Astrocyte of the spinal cord (primary cell): ENCODE data around the gene GABRP.
"Not testable (repeated sequence)": the region's sequence is repeated elsewhere in the genome, so short reads cannot be mapped to it uniquely, and the experiment has no call there.

Source experiments
- DNase-seq: peaks from one replicate; pipeline ENCODE4 v3.0.0; 2011; ENCODE audit warnings: low read depth, low spot score
- H3K4me3 ChIP-seq: 2 replicates; pipeline ENCODE4 v1.5.1; 2011; ENCODE audit warnings: low read depth, mild to moderate bottlenecking, low read length, moderate library complexity
- in situ Hi-C: cut with HindIII; loops from 2 replicates; pipeline ENCODE4 v1.10.0; 2017; ENCODE audit warnings: low sequenced_read_pairs
- TF ChIP-seq, protein P1 (sequence below): IDR thresholded peaks from 2 replicates; pipeline ENCODE4 v1.5.1; 2012; ENCODE audit warnings: low read depth, mild to moderate bottlenecking, low read length, inconsistent platforms

GABRP gene

DNA sequence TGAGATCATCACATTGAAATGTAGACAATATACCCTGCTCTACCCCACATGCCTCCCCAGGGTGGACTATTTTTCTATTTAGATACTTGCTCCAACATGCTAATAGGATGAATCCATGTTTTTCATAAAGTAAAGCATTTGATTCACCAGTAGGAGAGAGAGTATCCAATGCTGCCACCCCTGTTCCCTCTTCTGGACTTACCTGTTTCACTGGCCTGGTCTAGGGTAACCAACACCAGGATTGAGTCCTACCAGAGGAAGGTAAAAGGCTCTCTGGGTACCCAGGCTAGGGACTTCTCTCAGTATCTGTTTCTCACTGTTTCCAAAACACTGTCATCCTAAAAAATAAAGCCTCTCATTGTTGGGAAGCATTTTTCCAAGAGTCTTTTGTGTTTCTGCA is 30.2 kb upstream of the GABRP start:
- H3K4me3 ChIP-seq = no peak overlapping the region
- DNase-seq = no peak
- in situ Hi-C loops = no loop called here
- TF ChIP-seq, protein P1, sequence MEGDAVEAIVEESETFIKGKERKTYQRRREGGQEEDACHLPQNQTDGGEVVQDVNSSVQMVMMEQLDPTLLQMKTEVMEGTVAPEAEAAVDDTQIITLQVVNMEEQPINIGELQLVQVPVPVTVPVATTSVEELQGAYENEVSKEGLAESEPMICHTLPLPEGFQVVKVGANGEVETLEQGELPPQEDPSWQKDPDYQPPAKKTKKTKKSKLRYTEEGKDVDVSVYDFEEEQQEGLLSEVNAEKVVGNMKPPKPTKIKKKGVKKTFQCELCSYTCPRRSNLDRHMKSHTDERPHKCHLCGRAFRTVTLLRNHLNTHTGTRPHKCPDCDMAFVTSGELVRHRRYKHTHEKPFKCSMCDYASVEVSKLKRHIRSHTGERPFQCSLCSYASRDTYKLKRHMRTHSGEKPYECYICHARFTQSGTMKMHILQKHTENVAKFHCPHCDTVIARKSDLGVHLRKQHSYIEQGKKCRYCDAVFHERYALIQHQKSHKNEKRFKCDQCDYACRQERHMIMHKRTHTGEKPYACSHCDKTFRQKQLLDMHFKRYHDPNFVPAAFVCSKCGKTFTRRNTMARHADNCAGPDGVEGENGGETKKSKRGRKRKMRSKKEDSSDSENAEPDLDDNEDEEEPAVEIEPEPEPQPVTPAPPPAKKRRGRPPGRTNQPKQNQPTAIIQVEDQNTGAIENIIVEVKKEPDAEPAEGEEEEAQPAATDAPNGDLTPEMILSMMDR = no peak

DNA sequence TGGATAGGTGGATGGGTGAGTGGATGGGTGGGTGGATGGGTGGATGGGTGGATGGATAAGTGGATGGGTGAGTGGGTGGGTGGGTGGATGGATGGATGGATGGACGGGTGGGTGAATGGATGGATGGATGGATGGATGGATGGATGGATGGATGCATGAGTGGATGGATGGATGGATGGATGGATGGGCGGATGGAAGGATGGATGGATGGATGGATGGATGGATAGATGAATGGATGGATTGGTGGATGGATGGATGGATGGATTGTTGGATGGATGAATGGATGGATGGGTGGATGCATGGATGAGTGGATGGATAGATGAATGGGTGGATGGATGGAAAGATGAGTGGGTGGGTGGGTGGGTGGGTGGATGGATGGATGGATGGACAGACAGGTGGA is 29.0 kb upstream of the GABRP start:
- H3K4me3 ChIP-seq, in situ Hi-C loops, DNase-seq: not testable (repeated sequence)

DNA sequence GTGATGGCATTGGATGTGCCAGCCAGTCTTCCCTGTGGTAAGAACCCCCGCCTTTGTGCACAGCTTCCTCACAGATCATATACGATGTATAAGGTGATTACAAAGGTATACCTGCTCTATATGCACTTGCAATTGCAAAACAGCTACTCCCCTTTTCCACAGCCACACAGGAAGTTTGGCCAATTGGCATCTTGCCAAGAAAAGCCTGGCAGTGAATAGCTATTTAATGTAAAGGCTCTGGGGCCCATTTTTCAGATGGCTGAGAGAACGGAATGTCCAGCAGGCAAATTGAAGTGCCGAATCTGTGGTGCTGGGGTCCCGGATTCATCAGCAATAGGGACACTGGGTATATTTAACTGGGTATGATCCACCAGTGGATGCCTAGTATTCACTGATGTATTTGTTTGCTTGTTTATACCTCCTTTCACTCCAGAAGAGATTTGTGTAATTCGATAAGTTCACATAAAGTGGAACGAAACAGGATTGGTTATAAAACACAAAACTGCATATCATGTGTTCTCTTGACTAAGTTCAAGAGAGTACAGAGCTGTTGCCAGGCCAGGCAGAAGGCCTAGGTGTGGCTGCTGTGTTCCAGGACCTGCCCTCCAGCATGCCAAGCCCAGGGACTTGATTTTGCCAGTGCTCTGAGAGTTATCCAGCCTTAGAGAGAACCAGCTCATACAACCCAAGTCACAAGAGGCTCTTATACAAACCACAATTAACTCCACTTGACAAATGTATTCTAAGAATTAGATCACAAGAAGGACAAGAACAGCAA is 27.7 kb upstream of the GABRP start:
- TF ChIP-seq, protein P1 = no peak
- in situ Hi-C loops = no loop called here
- H3K4me3 ChIP-seq = no peak overlapping the region
- no peak for DNase-seq

GRCh38 chr5:170756691-170757090 is 26.8 kb upstream of the GABRP start:
- DNase-seq = no peak
- no peak overlapping the region for H3K4me3 ChIP-seq
- in situ Hi-C loops = no loop called here
- TF ChIP-seq, protein P1 = no peak

GRCh38 chr5:170757182-170757601 is 26.3 kb upstream of the GABRP start:
- in situ Hi-C loops = no loop called here
- TF ChIP-seq, protein P1 = no peak
- DNase-seq = peak; percentile 21

GRCh38 chr5:170757669-170758068 is 25.9 kb upstream of the GABRP start:
- TF ChIP-seq, protein P1 = no peak
- DNase-seq = no peak
- in situ Hi-C loops = no loop called here
- no peak overlapping the region for H3K4me3 ChIP-seq

More at GRCh38 chr5:170757182-170757601, 26.3 kb upstream of the GABRP start:
- H3K4me3 ChIP-seq = no peak overlapping the region

DNA sequence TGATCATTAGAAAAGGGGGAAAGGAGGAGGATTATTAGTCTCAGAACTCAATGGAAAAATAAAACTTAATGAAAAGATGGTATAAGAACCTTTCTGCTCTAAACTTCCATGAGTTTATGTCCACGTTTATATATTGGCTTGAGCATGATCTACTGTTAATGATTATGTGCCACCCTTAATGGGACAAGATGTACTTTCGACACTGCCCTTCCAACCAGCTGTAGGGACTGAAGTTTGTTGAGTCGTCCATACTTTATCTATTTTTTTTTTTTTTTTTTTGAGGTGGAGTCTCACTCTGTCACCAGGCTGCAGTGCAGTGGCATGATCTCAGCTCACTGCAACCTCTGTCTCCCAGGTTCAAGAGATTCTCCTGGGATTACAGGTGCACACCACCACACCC is 25.0 kb upstream of the GABRP start:
- in situ Hi-C loops = no loop called here
- TF ChIP-seq, protein P1 = no peak

More for the DNA sequence above, 25.0 kb upstream of the GABRP start:
- no peak for DNase-seq
- H3K4me3 ChIP-seq = no peak overlapping the region
